ENCODE measurements around the gene ZNF654. TPM values are rescaled to one million over a fixed set of nuclear protein-coding genes. Genes with fewer than 3 reads are reported as not detected.

ZNF654 gene
- total RNA-seq, 1 experiment from 2014 or later: 25.0 TPM

GRCh38 chr3:88041005-88041404 lies 18.1 kb upstream of the ZNF654 start:
- no TSS peak for BruUV-seq (replicated peaks)
- Histone ChIP-seq H3K4me1 (ENCODE audit: insufficient read depth, low read length, poor library complexity, severe bottlenecking) (peaks cover 16% of the 10 kb centered on the region), H3K9me3 (ENCODE audit: low read depth, low read length, poor library complexity, severe bottlenecking) (no peaks in the 10 kb centered on the region), H3K4me3 (ENCODE audit: low read depth, low read length, poor library complexity, severe bottlenecking) (no peak overlapping the region), H3K27ac (ENCODE audit: low read depth, low read length, poor library complexity, severe bottlenecking) (no peak overlapping the region), H3K27me3 (replicated peaks; ENCODE audit: insufficient read depth, low read depth, low read length, poor library complexity) (no peaks in the 10 kb centered on the region), H3K36me3 (ENCODE audit: insufficient read depth, low read length, poor library complexity, severe bottlenecking) (no peaks in the 10 kb centered on the region)
- TF ChIP-seq EZH2 (IDR thresholded peaks at IDR 0.05; ENCODE audit: borderline replicate concordance, low read depth, low read length, poor library complexity, severe bottlenecking) (no peak), CTCF (conservative IDR thresholded peaks at IDR 0.05; ENCODE audit: low read depth, low read length) (no peak)
- intact Hi-C loops (cut with micrococcal nuclease; ENCODE audit: unreplicated experiment): no loop called here
- no peak for DNase-seq (ENCODE audit: low spot score)
- ChIA-PET CTCF (no interaction called here), POLR2A (ENCODE audit: low non-redundant PET) (no interaction called here)

- TF ChIP-seq EZH2 (IDR thresholded peaks at IDR 0.05; ENCODE audit: borderline replicate concordance, low read depth, low read length, poor library complexity, severe bottlenecking) (no peak), CTCF (conservative IDR thresholded peaks at IDR 0.05; ENCODE audit: low read depth, low read length) (no peak)
- H3K9me3 ChIP-seq (ENCODE audit: low read depth, low read length, poor library complexity, severe bottlenecking): no peaks in the 10 kb centered on the region
- H3K36me3 ChIP-seq (ENCODE audit: insufficient read depth, low read length, poor library complexity, severe bottlenecking): no peaks in the 10 kb centered on the region
- ChIA-PET POLR2A (ENCODE audit: low non-redundant PET) (no interaction called here), CTCF (no interaction called here)
- no peak overlapping the region for H3K4me3 ChIP-seq (ENCODE audit: low read depth, low read length, poor library complexity, severe bottlenecking)
- intact Hi-C loops (cut with micrococcal nuclease; ENCODE audit: unreplicated experiment): no loop called here
- peak overlapping the region; percentile 74 for H3K27ac ChIP-seq (ENCODE audit: low read depth, low read length, poor library complexity, severe bottlenecking)
- H3K4me1 ChIP-seq (ENCODE audit: insufficient read depth, low read length, poor library complexity, severe bottlenecking): peaks cover 16% of the 10 kb centered on the region
- BruUV-seq (replicated peaks): no TSS peak
- DNase-seq (ENCODE audit: low spot score): peak; percentile 58
- H3K27me3 ChIP-seq (replicated peaks; ENCODE audit: insufficient read depth, low read depth, low read length, poor library complexity): no peaks in the 10 kb centered on the region
These were observed 14.6 kb upstream of the ZNF654 start for GRCh38 chr3:88044411-88044810.

- intact Hi-C loops (cut with micrococcal nuclease; ENCODE audit: unreplicated experiment): no loop called here
- no peak for TF ChIP-seq CTCF (conservative IDR thresholded peaks at IDR 0.05; ENCODE audit: low read depth, low read length)
- no peak for TF ChIP-seq EZH2 (IDR thresholded peaks at IDR 0.05; ENCODE audit: borderline replicate concordance, low read depth, low read length, poor library complexity, severe bottlenecking)
- no peaks in the 10 kb centered on the region for H3K36me3 ChIP-seq (ENCODE audit: insufficient read depth, low read length, poor library complexity, severe bottlenecking)
- no peak overlapping the region for H3K4me3 ChIP-seq (ENCODE audit: low read depth, low read length, poor library complexity, severe bottlenecking)
- no peak for DNase-seq (ENCODE audit: low spot score)
- POLR2A ChIA-PET (ENCODE audit: low non-redundant PET): no interaction called here
- peaks cover 16% of the 10 kb centered on the region for H3K4me1 ChIP-seq (ENCODE audit: insufficient read depth, low read length, poor library complexity, severe bottlenecking)
- no peak overlapping the region for H3K27ac ChIP-seq (ENCODE audit: low read depth, low read length, poor library complexity, severe bottlenecking)
- H3K9me3 ChIP-seq (ENCODE audit: low read depth, low read length, poor library complexity, severe bottlenecking): no peaks in the 10 kb centered on the region
- no peaks in the 10 kb centered on the region for H3K27me3 ChIP-seq (replicated peaks; ENCODE audit: insufficient read depth, low read depth, low read length, poor library complexity)
- no TSS peak for BruUV-seq (replicated peaks)
- CTCF ChIA-PET: no interaction called here
These were observed 12.3 kb upstream of the ZNF654 start for GRCh38 chr3:88046766-88047165.

Measured in A673 (cell line).